WTC11 (cell line): ENCODE results near the gene AVPI1. TPM values are rescaled to one million over a fixed set of nuclear protein-coding genes. Genes with fewer than 3 reads are reported as not detected.

Experiments
- ATAC-seq: fragments of 200-7000 bp; cut with Tn5 transposase; 2 replicates; pipeline ENCODE4 v1.10.0; 2021; ENCODE audit warnings: mild to moderate bottlenecking, moderate library complexity
- CTCF ChIA-PET: fragments of 300-600 bp; sonication (Branson Sonifier 250); formaldehyde crosslinking; loops from one replicate; lab custom pipeline; 2021; ENCODE audit warnings: antibody characterized with exemption; lab: Charles Lee
- POLR2A ChIA-PET: fragments of 350-600 bp; sonication (Branson Sonifier 250); formaldehyde crosslinking; loops from one replicate; lab custom pipeline; 2021; ENCODE audit warnings: antibody characterized with exemption; lab: Charles Lee
- DNase-seq: peaks from one replicate; pipeline ENCODE4 v3.0.0; 2021; ENCODE audit warnings: low spot score
- H3K27ac Mint-ChIP-seq: 2 replicates; pipeline ENCODE4 v1.8.0; 2021; ENCODE audit warnings: mixed read lengths
- H3K27me3 Mint-ChIP-seq: 2 replicates; pipeline ENCODE4 v1.8.0; 2021; ENCODE audit warnings: low read depth, mild to moderate bottlenecking, moderate library complexity, mixed read lengths
- H3K36me3 Mint-ChIP-seq: 2 replicates; pipeline ENCODE4 v1.8.0; 2021; ENCODE audit warnings: mixed read lengths
- H3K4me1 Mint-ChIP-seq: 2 replicates; pipeline ENCODE4 v1.8.0; 2022; ENCODE audit warnings: mixed read lengths
- H3K4me3 Mint-ChIP-seq: 2 replicates; pipeline ENCODE4 v1.8.0; 2021; ENCODE audit warnings: mild to moderate bottlenecking, moderate library complexity, mixed read lengths
- H3K9me3 Mint-ChIP-seq: 2 replicates; pipeline ENCODE4 v1.8.0; 2021; ENCODE audit warnings: mixed read lengths
- ARID4B ChIP-seq: sonication (generic); formaldehyde crosslinking; IDR thresholded peaks from 2 replicates; pipeline ENCODE4 v1.8.0; 2023; ENCODE audit warnings: missing genetic modification reagents, mild to moderate bottlenecking, borderline replicate concordance
- CREM ChIP-seq: sonication (generic); formaldehyde crosslinking; IDR thresholded peaks from 2 replicates; pipeline ENCODE4 v1.8.1; 2022; ENCODE audit warnings: mild to moderate bottlenecking, missing genetic modification reagents, moderate library complexity
- MAX ChIP-seq: sonication (generic); formaldehyde crosslinking; IDR thresholded peaks from 2 replicates; pipeline ENCODE4 v1.8.0; 2022; ENCODE audit warnings: mild to moderate bottlenecking, missing genetic modification reagents
- NR1H2 ChIP-seq: sonication (generic); formaldehyde crosslinking; IDR thresholded peaks from 2 replicates; pipeline ENCODE4 v1.9.0; 2021; ENCODE audit warnings: mild to moderate bottlenecking, moderate library complexity, missing genetic modification reagents
- NR2C2 ChIP-seq: sonication (generic); formaldehyde crosslinking; IDR thresholded peaks from 2 replicates; pipeline ENCODE4 v1.8.0; 2022; ENCODE audit warnings: mild to moderate bottlenecking, missing genetic modification reagents
- ZMAT4 ChIP-seq: fragments of 250-450 bp; sonication (Bioruptor Pico); IDR thresholded peaks from 2 replicates; pipeline ENCODE4 v1.9.0; 2021; ENCODE audit warnings: mild to moderate bottlenecking
- ZNF121 ChIP-seq: sonication (generic); formaldehyde crosslinking; IDR thresholded peaks from 2 replicates; pipeline ENCODE4 v1.8.0; 2023; ENCODE audit warnings: missing genetic modification reagents
- ZNF263 ChIP-seq: sonication (generic); formaldehyde crosslinking; IDR thresholded peaks from 2 replicates; pipeline ENCODE4 v1.8.1; 2022; ENCODE audit warnings: low read depth, mild to moderate bottlenecking, moderate library complexity, missing genetic modification reagents
- ZSCAN18 ChIP-seq: fragments of 250-450 bp; sonication (Bioruptor Pico); IDR thresholded peaks from 2 replicates; pipeline ENCODE4 v2.1.2; 2022; ENCODE audit warnings: mild to moderate bottlenecking, moderate library complexity
- total RNA-seq: library from RNA; stranded (reverse); gene quantifications from 3 replicates; pipeline ENCODE4 v1.2.3, GENCODE V29; 2021

AVPI1 gene
- total RNA-seq, 1 experiment from 2014 or later = 9.8 TPM

GRCh38 chr10:97669571-97669970 lies 17.5 kb downstream of the AVPI1 start:
- Mint-ChIP-seq H3K9me3 (no peaks in the 10 kb centered on the region), H3K36me3 (peaks cover 50% of the 10 kb centered on the region), H3K4me3 (no peak overlapping the region), H3K27ac (no peak overlapping the region), H3K4me1 (no peaks in the 10 kb centered on the region), H3K27me3 (no peaks in the 10 kb centered on the region)
- DNase-seq (no peak), ATAC-seq (no peak)
- TF ChIP-seq NR2C2 (CRISPR knock-in tag) (no peak), CREM (CRISPR knock-in tag) (no peak), ZMAT4 (no peak), ARID4B (CRISPR knock-in tag) (no peak), MAX (CRISPR knock-in tag) (no peak)
- ChIA-PET CTCF (interaction anchor here (1.3 to 1.9 kb wide), 3 partner anchors 17 to 40 kb away, joined by 3 to 8 read pairs (median 3); partner anchors contain the start of gene AVPI1), POLR2A (no interaction called here)

GRCh38 chr10:97667463-97667862 lies 19.6 kb downstream of the AVPI1 start:
- CTCF ChIA-PET = no interaction called here
- no peak overlapping the region for H3K4me3 Mint-ChIP-seq
- peaks cover 51% of the 10 kb centered on the region for H3K36me3 Mint-ChIP-seq
- ATAC-seq (no peak), DNase-seq (no peak)
- H3K27me3 Mint-ChIP-seq = no peaks in the 10 kb centered on the region
- no peaks in the 10 kb centered on the region for H3K9me3 Mint-ChIP-seq
- TF ChIP-seq ZSCAN18 (CRISPR knock-in tag) = no peak
- H3K4me1 Mint-ChIP-seq = no peaks in the 10 kb centered on the region
- no peak overlapping the region for H3K27ac Mint-ChIP-seq
- POLR2A ChIA-PET = no interaction called here

- no peak for DNase-seq
- Mint-ChIP-seq H3K4me3 (no peak overlapping the region), H3K36me3 (peaks cover 56% of the 10 kb centered on the region), H3K4me1 (no peaks in the 10 kb centered on the region), H3K27ac (no peak overlapping the region), H3K27me3 (no peaks in the 10 kb centered on the region), H3K9me3 (no peaks in the 10 kb centered on the region)
- ChIA-PET POLR2A (no interaction called here), CTCF (no interaction called here)
- TF ChIP-seq NR1H2 (CRISPR knock-in tag) = no peak
- no peak for ATAC-seq
These were observed 20.0 kb downstream of the AVPI1 start for GRCh38 chr10:97666992-97667391.

GRCh38 chr10:97664282-97664850 lies 22.7 kb downstream of the AVPI1 start:
- Mint-ChIP-seq H3K27ac (no peak overlapping the region), H3K4me1 (no peaks in the 10 kb centered on the region), H3K9me3 (no peaks in the 10 kb centered on the region), H3K4me3 (no peak overlapping the region), H3K36me3 (peaks cover 59% of the 10 kb centered on the region), H3K27me3 (no peaks in the 10 kb centered on the region)
- ATAC-seq (no peak), DNase-seq (no peak)
- ChIA-PET CTCF (no interaction called here), POLR2A (no interaction called here)
- no peak for TF ChIP-seq ZNF263 (CRISPR knock-in tag)
- no peak for TF ChIP-seq ZNF121 (CRISPR knock-in tag)
